OCI-LY1 (cell line): ENCODE data around the gene C7.

ENCODE experiments used
- CTCF ChIP-seq: fragments of 200-600 bp; sonication (generic), shearing (Covaris generic); IDR thresholded peaks from 2 replicates; pipeline ENCODE4 v1.5.1; 2017; ENCODE audit warnings: mild to moderate bottlenecking, antibody characterized with exemption, low read length, moderate library complexity, mixed read lengths
- EZH2 ChIP-seq: fragments of 200-600 bp; sonication (generic), shearing (Covaris generic); IDR thresholded peaks from 2 replicates; pipeline ENCODE4 v1.8.0; 2017; ENCODE audit warnings: borderline replicate concordance, mixed run types, mild to moderate bottlenecking, antibody characterized with exemption, low read length, moderate library complexity, mixed read lengths

- TF ChIP-seq CTCF = no peak
- TF ChIP-seq EZH2 = no peak
Observed at GRCh38 chr5:40957048-40957447, 47.8 kb downstream of the C7 start.
